NCI-H345 treated with DMSO at 0.1 percent for 48 hours (cell line): ENCODE data around the gene GZMM.
A peak's percentile ranks its signal among the peaks of the same experiment; 100 is the strongest.
"Not testable (repeated sequence)": the region's sequence is repeated elsewhere in the genome, so short reads cannot be mapped to it uniquely, and the experiment has no call there.

Experiments used
- DNase-seq: peaks from one replicate; lab custom pipeline; 2025; ENCODE audit not compliant: unreplicated experiment; lab: John Stamatoyannopoulos, UW

GZMM gene

GRCh38 chr19:580274-580835, 36.5 kb downstream of the GZMM start:
- DNase-seq = no peak

- no peak for DNase-seq
Measured at GRCh38 chr19:581399-582111, 37.7 kb downstream of the GZMM start.

DNA sequence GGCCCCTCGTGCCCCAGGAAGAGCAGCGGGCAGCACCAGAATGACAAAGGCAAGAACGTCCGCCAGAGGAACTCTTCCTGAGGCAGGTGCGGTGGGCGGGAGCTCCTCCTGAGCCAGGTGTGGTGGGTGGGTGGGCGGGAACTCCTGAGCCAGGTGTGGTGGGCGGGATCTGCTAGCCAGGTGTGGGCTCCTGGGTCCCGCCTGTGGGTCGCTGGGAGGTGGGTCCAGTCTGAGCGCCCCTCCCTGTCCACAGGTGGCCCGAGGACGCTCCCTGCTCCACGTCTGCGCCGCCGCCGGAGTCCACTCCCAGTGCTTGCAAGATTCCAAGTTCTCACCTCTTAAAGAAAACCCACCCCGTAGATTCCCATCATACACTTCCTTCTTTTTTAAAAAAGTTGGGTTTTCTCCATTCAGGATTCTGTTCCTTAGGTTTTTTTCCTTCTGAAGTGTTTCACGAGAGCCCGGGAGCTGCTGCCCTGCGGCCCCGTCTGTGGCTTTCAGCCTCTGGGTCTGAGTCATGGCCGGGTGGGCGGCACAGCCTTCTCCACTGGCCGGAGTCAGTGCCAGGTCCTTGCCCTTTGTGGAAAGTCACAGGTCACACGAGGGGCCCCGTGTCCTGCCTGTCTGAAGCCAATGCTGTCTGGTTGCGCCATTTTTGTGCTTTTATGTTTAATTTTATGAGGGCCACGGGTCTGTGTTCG, 38.8 kb downstream of the GZMM start:
- no peak for DNase-seq

DNA sequence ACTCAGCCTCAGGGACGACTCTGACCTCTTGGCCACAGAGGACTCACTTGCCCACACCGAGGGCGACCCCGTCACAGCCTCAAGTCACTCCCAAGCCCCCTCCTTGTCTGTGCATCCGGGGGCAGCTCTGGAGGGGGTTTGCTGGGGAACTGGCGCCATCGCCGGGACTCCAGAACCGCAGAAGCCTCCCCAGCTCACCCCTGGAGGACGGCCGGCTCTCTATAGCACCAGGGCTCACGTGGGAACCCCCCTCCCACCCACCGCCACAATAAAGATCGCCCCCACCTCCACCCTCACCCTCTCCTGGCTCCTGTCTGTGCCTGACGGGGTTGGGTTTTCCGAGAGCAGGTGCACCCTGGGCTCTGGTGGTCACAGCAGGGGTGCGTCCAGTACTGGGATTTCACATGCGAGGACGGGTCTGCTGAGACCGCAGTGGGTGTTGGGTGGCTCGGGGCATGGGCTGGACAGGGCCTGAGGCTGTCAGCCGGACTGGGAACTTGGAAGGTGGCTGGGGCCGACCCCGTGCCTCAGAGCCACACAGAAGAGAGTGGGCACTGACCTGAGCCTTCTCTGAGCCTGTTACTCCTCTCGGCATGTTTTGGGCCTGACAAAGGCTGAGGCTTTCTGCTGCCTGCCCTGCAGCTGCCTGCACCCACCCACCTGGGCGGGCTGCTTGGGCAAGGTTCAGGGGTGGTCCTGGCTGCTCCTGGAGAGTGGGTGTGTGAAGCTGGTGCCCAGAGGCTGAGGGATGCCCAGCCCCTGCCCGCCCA, 39.5 kb downstream of the GZMM start:
- DNase-seq = no peak

DNA sequence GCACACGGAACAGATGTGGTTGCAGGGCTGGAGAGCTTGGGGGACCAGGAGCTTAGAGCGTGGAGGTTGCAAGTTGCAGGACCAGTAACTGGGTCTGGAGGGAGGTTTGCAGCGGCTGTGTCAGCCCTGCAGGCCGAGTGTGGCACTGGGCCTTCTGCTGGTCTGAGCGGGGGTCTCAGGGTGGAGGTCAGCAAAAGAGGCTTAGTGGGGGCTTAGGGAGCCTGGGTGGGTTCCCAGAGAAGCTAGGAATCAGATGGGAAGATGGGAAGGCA, 40.1 kb downstream of the GZMM start:
- DNase-seq = no peak

- no peak for DNase-seq
Measured at GRCh38 chr19:584240-585001, 40.6 kb downstream of the GZMM start.

DNA sequence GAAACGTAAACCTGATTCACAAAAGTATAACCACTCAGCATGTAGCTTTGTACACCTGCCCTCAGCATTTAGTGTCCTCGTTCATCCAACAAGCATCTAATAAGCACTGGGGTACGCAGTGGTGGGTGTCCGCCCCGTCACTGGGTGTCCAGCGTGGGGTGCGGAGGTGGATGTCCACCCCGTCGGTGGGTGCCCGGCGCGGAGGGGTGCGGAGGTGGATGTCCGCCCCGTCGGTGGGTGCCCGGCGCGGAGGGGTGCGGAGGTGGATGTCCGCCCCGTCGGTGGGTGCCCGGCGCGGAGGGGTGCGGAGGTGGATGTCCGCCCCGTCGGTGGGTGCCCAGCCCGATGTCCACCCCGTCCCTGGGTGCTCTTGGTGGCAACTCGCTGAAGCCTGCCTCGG, 41.3 kb downstream of the GZMM start:
- not testable (repeated sequence) for DNase-seq

- DNase-seq = no peak
Measured at GRCh38 chr19:585551-586110, 41.8 kb downstream of the GZMM start.

DNA sequence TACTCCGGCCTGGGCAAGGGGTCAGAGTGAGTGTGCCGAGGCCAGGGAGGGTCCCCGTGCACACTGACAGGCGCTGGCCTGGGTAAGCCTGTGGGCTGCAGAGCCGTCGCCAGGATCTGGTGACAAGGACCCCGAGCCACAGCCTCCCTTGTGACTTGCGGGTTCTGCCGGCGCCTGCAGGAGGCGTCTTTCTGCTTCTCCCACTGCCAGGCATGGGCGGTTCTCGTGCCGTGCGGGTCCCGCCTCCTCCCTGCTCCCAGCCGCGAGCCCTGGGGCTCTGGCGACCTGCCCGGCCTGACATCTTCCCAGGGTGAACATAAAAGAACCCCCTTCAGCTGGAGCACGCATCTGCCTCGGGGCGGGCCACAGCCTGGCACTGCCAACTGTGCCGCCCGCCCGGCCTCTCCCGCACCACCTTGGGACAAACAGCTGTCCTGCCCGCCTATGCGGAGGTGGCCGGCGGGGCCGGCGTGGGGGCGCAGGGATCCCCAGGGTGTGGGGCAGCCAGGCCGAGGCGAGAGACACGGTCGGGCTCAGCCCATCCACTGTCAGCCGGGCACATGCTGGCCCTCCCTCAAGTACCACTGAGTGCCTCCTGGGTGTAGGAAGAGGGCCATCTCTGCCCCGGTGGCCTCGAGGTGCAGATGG, 44.4 kb downstream of the GZMM start:
- peak; percentile 89 for DNase-seq

GRCh38 chr19:588741-589692, 45.2 kb downstream of the GZMM start:
- DNase-seq = peak; percentile 85

DNA sequence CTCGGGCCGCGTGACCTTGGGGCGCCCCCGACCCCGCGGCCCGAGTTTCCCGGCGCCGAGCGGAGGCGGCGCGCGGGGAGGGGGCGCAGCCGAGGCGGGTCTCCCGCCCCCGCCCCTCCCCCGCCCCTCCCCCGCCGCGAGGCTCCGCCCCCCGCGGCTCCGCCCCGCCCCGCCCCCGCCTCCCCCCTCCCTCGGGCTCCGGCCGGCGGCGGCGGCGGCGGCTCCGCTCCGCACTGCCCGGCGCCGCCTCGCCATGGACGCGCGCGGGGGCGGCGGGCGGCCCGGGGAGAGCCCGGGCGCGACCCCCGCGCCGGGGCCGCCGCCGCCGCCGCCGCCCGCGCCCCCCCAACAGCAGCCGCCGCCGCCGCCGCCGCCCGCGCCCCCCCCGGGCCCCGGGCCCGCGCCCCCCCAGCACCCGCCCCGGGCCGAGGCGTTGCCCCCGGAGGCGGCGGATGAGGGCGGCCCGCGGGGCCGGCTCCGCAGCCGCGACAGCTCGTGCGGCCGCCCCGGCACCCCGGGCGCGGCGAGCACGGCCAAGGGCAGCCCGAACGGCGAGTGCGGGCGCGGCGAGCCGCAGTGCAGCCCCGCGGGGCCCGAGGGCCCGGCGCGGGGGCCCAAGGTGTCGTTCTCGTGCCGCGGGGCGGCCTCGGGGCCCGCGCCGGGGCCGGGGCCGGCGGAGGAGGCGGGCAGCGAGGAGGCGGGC, 46.0 kb downstream of the GZMM start, which contains the start of gene HCN2:
Gene HCN2 (plus strand): TSS at position 189 of the 703 bp plus-strand sequence. CDS start 65 bp downstream, at position 254.
- DNase-seq = no peak

- DNase-seq = no peak
Measured at GRCh38 chr19:590396-590745, 46.5 kb downstream of the GZMM start.

DNA sequence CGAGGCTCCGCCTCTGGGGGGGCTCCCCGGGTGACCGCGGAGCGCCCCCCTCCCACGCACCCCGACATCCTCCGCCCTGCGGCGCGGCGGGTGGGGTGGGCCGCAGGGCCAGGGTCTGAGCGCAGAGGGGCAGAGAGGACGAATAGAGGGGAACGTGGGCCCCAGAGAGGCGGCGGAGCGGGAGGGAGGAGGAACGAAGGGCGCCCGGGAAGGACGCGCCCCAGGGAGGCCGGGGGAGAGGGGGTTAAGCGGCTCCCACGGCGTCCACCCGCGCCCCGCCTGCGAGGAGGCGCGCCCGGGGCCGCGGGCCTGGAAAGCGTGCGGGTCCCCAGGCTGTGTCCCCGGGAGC, 46.9 kb downstream of the GZMM start:
- DNase-seq = no peak

- DNase-seq = no peak
Measured at GRCh38 chr19:591099-591958, 47.5 kb downstream of the GZMM start.

DNA sequence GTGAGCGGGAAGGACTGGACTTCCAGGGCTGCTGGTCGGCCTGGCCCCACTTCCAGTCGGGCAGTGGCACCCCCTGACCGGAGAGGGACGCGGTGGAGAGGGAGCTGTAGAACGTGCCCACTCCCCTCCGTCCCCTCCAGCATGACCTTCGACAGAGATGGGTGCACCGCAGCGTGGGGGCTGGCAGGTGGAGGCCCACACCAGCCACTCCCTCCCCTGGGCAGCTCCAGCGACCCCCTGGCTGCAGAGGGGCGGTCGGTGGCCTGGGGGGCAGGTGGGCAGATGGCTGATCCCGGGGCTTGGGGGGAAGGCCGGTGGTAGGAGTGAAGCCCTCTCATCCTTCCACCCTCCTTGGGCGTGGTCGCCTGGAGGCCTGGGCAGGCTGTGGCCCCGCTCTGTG, 48.2 kb downstream of the GZMM start:
- no peak for DNase-seq

DNA sequence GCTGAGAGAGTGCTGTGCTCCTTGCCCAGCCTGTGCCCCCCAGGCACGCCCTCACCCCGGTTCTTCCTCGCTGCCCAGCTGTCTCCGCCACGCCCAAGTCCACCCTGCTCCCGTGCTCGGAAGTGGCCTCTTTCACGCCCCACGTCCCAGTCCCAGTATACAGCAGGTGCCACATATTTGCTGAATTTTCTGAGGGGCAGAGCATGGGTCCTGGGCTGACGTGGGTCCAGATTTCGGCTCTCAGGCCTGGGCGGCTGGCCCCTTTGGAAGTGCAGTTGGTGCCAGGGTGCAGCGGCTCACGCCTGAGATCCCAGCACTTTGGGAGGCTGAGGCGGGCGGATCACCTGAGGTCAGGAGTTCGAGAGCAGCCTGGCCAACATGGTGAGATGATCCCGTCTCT, 49.2 kb downstream of the GZMM start:
- no peak for DNase-seq

- DNase-seq = no peak
Measured at GRCh38 chr19:593505-593904, 49.7 kb downstream of the GZMM start.
